Skeletal muscle tissue (tissue), 1 donor: ENCODE measurements around the gene SORT1. TPM values are rescaled to one million over a fixed set of nuclear protein-coding genes. Genes with fewer than 3 reads are reported as not detected.

Experiments used
- total RNA-seq: library from RNA; depleted of rRNA; stranded (reverse); fragments of >200 nt; gene quantifications from one replicate; pipeline ENCODE4 v1.2.3, GENCODE V29; 2014

Gene SORT1
- total RNA-seq, 1 donor from 2014 or later = 22.4 TPM

Other genes starting within 250 kb of the SORT1 start
- gene SARS1, start 184.0 kb downstream of the SORT1 start, total RNA-seq = 87.7 TPM
- gene CELSR2, start 148.4 kb downstream of the SORT1 start, total RNA-seq = 1.6 TPM
- 1.6 TPM for gene PSRC1, start 114.8 kb downstream of the SORT1 start, total RNA-seq
- gene MYBPHL, start 90.9 kb downstream of the SORT1 start, total RNA-seq = under 0.01 TPM
- 28.2 TPM for gene PSMA5, start 28.5 kb upstream of the SORT1 start, total RNA-seq
- gene SYPL2, start 68.6 kb upstream of the SORT1 start, total RNA-seq = 38.6 TPM
- gene ATXN7L2, start 86.0 kb upstream of the SORT1 start, total RNA-seq = 3.1 TPM
- 4.2 TPM for gene CYB561D1, start 96.2 kb upstream of the SORT1 start, total RNA-seq
- 8.4 TPM for gene AMIGO1, start 111.8 kb upstream of the SORT1 start, total RNA-seq
- gene GPR61, start 142.0 kb upstream of the SORT1 start, total RNA-seq = 0.52 TPM
- 8.4 TPM for gene GNAI3, start 150.7 kb upstream of the SORT1 start, total RNA-seq
- not detected for gene GNAT2, start 221.7 kb upstream of the SORT1 start, total RNA-seq
- 34.4 TPM for gene AMPD2, start 221.9 kb upstream of the SORT1 start, total RNA-seq